ENCODE data around the gene DDX20. TPM values are rescaled to one million over a fixed set of nuclear protein-coding genes. Genes with fewer than 3 reads are reported as not detected.
A peak's percentile ranks its signal among the peaks of the same experiment; 100 is the strongest.

The DDX20 gene
- total RNA-seq, 1 donor: 30.7 TPM

DNA sequence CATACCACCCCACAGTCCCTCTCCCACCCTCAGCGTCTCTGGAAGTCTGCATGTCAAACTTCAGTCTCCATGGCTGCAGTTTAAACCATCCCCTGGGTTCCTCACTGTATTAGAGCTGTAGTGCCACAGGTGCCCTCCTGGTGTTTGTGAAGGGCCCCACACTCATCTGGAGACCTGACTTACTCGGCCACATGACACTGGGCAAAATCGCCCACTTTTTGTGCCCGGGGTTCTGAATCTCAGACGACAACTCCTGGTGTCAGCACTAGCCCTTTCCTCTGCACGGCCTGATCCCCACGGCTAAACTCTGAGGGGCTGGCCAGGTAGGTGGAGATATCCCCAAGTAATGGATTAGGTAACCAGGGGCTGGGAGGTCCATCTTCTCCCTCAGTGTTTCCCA is 23.0 kb upstream of the DDX20 start:
- H3K4me3 ChIP-seq (ENCODE audit: low read depth, low read length): no peak overlapping the region
- TF ChIP-seq CTCF (IDR thresholded peaks at IDR 0.05; ENCODE audit: insufficient read depth, low read depth, low read length): no peak
- no peak for DNase-seq (ENCODE audit: low read depth)

GRCh38 chr1:111733183-111733991 is 22.3 kb upstream of the DDX20 start:
- no peak overlapping the region for H3K4me3 ChIP-seq (ENCODE audit: low read depth, low read length)
- peak; percentile 93 for DNase-seq (ENCODE audit: low read depth)

GRCh38 chr1:111733992-111734341 is 21.7 kb upstream of the DDX20 start:
- no peak overlapping the region for H3K4me3 ChIP-seq (ENCODE audit: low read depth, low read length)
- no peak for DNase-seq (ENCODE audit: low read depth)
- no peak for TF ChIP-seq CTCF (IDR thresholded peaks at IDR 0.05; ENCODE audit: insufficient read depth, low read depth, low read length)

More at GRCh38 chr1:111733183-111733991, 22.3 kb upstream of the DDX20 start:
- TF ChIP-seq CTCF (IDR thresholded peaks at IDR 0.05; ENCODE audit: insufficient read depth, low read depth, low read length): no peak

DNA sequence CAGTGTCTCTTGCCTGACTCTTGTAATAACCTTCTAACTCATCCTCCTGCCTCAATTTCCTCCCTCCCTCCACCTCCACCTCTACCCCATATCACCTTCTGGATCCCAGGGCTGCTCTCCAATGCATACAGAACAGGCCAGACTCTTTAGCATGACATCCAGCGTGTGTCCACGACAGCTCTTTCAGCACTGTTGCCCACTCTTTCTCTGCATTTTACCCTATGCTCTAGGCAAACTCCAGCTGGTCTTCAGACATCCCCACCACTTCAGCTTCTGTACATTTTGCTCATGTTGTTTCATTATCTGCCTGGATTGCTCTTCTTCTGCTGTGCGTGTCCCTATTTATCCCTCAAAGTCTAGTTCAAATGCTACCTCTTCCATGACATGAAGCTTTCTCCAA is 21.3 kb upstream of the DDX20 start:
- TF ChIP-seq CTCF (IDR thresholded peaks at IDR 0.05; ENCODE audit: insufficient read depth, low read depth, low read length): no peak
- no peak overlapping the region for H3K4me3 ChIP-seq (ENCODE audit: low read depth, low read length)
- DNase-seq (ENCODE audit: low read depth): no peak

- TF ChIP-seq CTCF (IDR thresholded peaks at IDR 0.05; ENCODE audit: insufficient read depth, low read depth, low read length): no peak
- no peak for DNase-seq (ENCODE audit: low read depth)
- no peak overlapping the region for H3K4me3 ChIP-seq (ENCODE audit: low read depth, low read length)
Observed at GRCh38 chr1:111734856-111735255, 20.8 kb upstream of the DDX20 start.

GRCh38 chr1:111735321-111735720 is 20.4 kb upstream of the DDX20 start:
- no peak overlapping the region for H3K4me3 ChIP-seq (ENCODE audit: low read depth, low read length)
- peak; percentile 18 for DNase-seq (ENCODE audit: low read depth)
- no peak for TF ChIP-seq CTCF (IDR thresholded peaks at IDR 0.05; ENCODE audit: insufficient read depth, low read depth, low read length)

All from fibroblast of villous mesenchyme (primary cell).